HUES64 (cell line): ENCODE measurements around the gene VIT.
"Not testable (repeated sequence)": the region's sequence is repeated elsewhere in the genome, so short reads cannot be mapped to it uniquely, and the experiment has no call there.

Experiments
- H3K27ac ChIP-seq: 2 replicates; pipeline ENCODE4 v1.7.0; 2013; ENCODE audit warnings: low read depth, low read length, inconsistent platforms
- H3K27me3 ChIP-seq: 2 replicates; pipeline ENCODE4 v1.6.1; 2013; ENCODE audit warnings: mild to moderate bottlenecking, low read length; ENCODE audit not compliant: insufficient read depth
- H3K36me3 ChIP-seq: 2 replicates; pipeline ENCODE4 v1.6.1; 2013; ENCODE audit warnings: mild to moderate bottlenecking, low read length; ENCODE audit not compliant: insufficient read depth
- H3K4me1 ChIP-seq: 2 replicates; pipeline ENCODE4 v1.6.1; 2013; ENCODE audit warnings: mild to moderate bottlenecking, low read length, moderate library complexity; ENCODE audit not compliant: insufficient read depth
- H3K4me3 ChIP-seq: 2 replicates; pipeline ENCODE4 v1.5.1; 2013; ENCODE audit warnings: mild to moderate bottlenecking, low read length, moderate library complexity
- H3K9ac ChIP-seq: 2 replicates; pipeline ENCODE4 v1.6.1; 2013; ENCODE audit warnings: mild to moderate bottlenecking, low read depth, low read length
- H3K9me3 ChIP-seq: 2 replicates; pipeline ENCODE4 v1.6.1; 2013; ENCODE audit warnings: low read depth, low read length; ENCODE audit not compliant: insufficient read depth
- WGBS: fragments of 150-250, 120-280 bp; methylation state at CpG from one replicate; pipeline ENCODE4 v1.1.7; 2013; ENCODE audit warnings: missing lambda C conversion rate; 5-methylcytosine and 5-hydroxymethylcytosine counted together

The VIT gene

DNA sequence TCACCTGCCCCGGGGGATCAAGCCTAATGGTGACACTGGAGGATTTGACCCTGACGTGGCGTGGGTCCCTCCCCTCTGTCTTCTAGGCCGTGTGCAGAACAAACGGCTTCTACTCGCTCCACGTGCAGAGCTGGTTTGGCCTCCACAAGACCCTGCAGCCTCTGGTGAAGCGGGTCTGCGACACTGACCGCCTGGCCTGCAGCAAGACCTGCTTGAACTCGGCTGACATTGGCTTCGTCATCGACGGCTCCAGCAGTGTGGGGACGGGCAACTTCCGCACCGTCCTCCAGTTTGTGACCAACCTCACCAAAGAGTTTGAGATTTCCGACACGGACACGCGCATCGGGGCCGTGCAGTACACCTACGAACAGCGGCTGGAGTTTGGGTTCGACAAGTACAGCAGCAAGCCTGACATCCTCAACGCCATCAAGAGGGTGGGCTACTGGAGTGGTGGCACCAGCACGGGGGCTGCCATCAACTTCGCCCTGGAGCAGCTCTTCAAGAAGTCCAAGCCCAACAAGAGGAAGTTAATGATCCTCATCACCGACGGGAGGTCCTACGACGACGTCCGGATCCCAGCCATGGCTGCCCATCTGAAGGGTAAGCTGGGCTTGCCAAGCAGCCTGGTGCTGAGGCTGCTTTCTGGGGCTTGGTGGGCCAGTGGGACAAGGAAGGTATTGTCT, 112.0 kb downstream of the VIT start:
- H3K4me1 ChIP-seq: no peaks in the 10 kb centered on the region
- H3K9me3 ChIP-seq: no peaks in the 10 kb centered on the region
- no peak overlapping the region for H3K4me3 ChIP-seq
- H3K36me3 ChIP-seq: no peaks in the 10 kb centered on the region
- H3K27ac ChIP-seq: no peak overlapping the region
- no peak overlapping the region for H3K9ac ChIP-seq
- H3K27me3 ChIP-seq: no peaks in the 10 kb centered on the region
- 97% methylated on average over 35 of the region's 35 CpGs for WGBS

GRCh38 chr2:36809069-36809445, 112.5 kb downstream of the VIT start:
- H3K4me3 ChIP-seq: no peak overlapping the region
- 93% methylated on average over 3 of the region's 3 CpGs for WGBS

GRCh38 chr2:36811071-36811470, 114.6 kb downstream of the VIT start:
- H3K27ac ChIP-seq: no peak overlapping the region
- 94% methylated on average over 5 of the region's 5 CpGs for WGBS
- no peaks in the 10 kb centered on the region for H3K4me1 ChIP-seq
- no peaks in the 10 kb centered on the region for H3K27me3 ChIP-seq
- no peak overlapping the region for H3K9ac ChIP-seq
- H3K36me3 ChIP-seq: no peaks in the 10 kb centered on the region
- no peak overlapping the region for H3K4me3 ChIP-seq
- H3K9me3 ChIP-seq: no peaks in the 10 kb centered on the region

More at GRCh38 chr2:36809069-36809445, 112.5 kb downstream of the VIT start:
- no peak overlapping the region for H3K27ac ChIP-seq
- H3K9ac ChIP-seq: no peak overlapping the region
- H3K27me3 ChIP-seq: no peaks in the 10 kb centered on the region
- no peaks in the 10 kb centered on the region for H3K9me3 ChIP-seq
- no peaks in the 10 kb centered on the region for H3K4me1 ChIP-seq
- H3K36me3 ChIP-seq: no peaks in the 10 kb centered on the region

- Histone ChIP-seq H3K4me3 (no peak overlapping the region), H3K9me3 (no peaks in the 10 kb centered on the region), H3K27me3 (no peaks in the 10 kb centered on the region), H3K4me1 (no peaks in the 10 kb centered on the region), H3K36me3 (no peaks in the 10 kb centered on the region), H3K27ac (no peak overlapping the region), H3K9ac (no peak overlapping the region)
- 66% methylated on average over 6 of the region's 6 CpGs for WGBS
These were observed 115.7 kb downstream of the VIT start for GRCh38 chr2:36812196-36812595.

DNA sequence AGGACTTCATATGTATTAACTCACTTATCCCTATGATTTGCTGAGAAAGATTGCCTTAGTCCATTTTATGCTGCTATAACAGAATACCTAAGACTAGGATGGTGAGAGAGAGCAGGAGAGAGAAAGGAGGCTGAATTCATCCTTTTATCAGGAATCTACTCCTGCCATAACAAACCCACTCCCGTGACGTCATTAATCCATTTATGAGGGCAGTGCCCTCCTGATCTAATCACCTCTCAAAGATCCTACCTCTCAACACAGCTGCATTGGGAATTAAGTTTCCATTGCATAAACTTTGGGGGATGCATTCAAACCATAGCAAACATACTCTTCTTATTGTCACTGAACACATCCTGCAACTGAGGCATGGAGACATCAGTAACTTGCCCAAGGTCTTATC, 122.0 kb downstream of the VIT start:
- no peaks in the 10 kb centered on the region; the same call in 1 of the 2 replicates for H3K4me1 ChIP-seq
- no peaks in the 10 kb centered on the region for H3K36me3 ChIP-seq
- no peak overlapping the region for H3K27ac ChIP-seq
- no peaks in the 10 kb centered on the region for H3K27me3 ChIP-seq
- 92% methylated on average over 2 of the region's 2 CpGs for WGBS
- H3K9me3 ChIP-seq: no peaks in the 10 kb centered on the region
- H3K4me3 ChIP-seq: no peak overlapping the region
- H3K9ac ChIP-seq: no peak overlapping the region

DNA sequence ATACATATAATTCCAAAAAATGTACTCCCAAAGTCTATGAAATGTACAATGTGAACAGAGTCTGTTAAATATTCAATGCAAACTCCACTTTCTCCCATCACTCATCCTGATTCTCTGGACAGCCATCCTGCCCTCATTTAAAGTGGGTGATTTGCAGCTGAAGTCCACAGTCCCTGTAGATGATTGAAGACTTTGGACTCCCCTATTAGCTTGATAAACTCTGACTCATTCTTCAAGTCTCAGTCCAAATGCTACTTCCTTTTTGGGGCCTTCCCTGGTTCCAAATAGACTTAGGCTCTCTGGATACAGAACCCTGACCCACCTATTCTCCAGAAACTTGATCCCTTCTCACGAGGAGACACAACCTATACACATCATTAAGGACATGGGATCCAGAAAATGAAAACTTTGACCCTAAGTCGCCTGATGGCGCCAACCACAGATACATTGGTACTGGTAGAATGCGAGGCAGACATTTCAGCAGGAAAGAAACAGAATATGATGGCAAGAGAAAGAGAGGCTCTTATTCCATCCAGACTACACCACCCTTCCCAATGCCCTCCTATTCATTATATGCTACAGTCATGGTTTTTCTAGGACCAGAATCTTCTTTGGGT, 122.7 kb downstream of the VIT start:
- H3K9ac ChIP-seq: no peak overlapping the region
- no peaks in the 10 kb centered on the region for H3K36me3 ChIP-seq
- peaks cover 4% of the 10 kb centered on the region for H3K4me1 ChIP-seq
- no peaks in the 10 kb centered on the region for H3K9me3 ChIP-seq
- H3K4me3 ChIP-seq: no peak overlapping the region
- no peaks in the 10 kb centered on the region for H3K27me3 ChIP-seq
- WGBS: 95% methylated on average over 4 of the region's 4 CpGs
- no peak overlapping the region for H3K27ac ChIP-seq

- Histone ChIP-seq H3K9me3 (no peaks in the 10 kb centered on the region), H3K27ac (no peak overlapping the region), H3K4me1 (peaks cover 7% of the 10 kb centered on the region), H3K4me3 (no peak overlapping the region), H3K36me3 (no peaks in the 10 kb centered on the region), H3K9ac (no peak overlapping the region), H3K27me3 (no peaks in the 10 kb centered on the region)
- 94% methylated on average over 6 of the region's 7 CpGs for WGBS
These were observed 124.6 kb downstream of the VIT start for GRCh38 chr2:36820942-36821605.

DNA sequence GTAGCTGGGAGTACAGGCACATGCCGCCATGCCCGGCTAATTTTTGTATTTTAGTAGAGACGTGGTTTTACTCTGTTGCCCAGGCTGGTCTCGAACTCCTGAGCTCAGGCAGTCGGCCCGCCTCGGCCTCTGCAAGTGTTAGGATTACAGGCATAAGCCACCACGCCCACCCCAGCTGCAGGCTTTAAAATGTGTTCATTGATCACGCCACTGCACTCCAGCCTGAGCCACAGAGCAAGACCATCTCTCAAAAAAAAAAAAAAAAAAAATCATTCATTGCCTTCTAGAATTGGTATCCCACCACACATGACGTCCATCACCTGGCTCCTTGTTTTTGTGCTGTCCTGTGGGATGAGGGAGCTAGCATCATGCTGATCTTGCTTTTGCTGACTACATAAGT, 127.4 kb downstream of the VIT start:
- no peak overlapping the region; the same call in 1 of the 2 replicates for H3K4me3 ChIP-seq
- no peaks in the 10 kb centered on the region for H3K27me3 ChIP-seq
- peaks cover 7% of the 10 kb centered on the region for H3K4me1 ChIP-seq
- no peaks in the 10 kb centered on the region for H3K9me3 ChIP-seq
- H3K36me3 ChIP-seq: no peaks in the 10 kb centered on the region
- no peak overlapping the region; the same call in 1 of the 2 replicates for H3K27ac ChIP-seq
- 92% methylated on average over 10 of the region's 10 CpGs for WGBS
- H3K9ac ChIP-seq: no peak overlapping the region

DNA sequence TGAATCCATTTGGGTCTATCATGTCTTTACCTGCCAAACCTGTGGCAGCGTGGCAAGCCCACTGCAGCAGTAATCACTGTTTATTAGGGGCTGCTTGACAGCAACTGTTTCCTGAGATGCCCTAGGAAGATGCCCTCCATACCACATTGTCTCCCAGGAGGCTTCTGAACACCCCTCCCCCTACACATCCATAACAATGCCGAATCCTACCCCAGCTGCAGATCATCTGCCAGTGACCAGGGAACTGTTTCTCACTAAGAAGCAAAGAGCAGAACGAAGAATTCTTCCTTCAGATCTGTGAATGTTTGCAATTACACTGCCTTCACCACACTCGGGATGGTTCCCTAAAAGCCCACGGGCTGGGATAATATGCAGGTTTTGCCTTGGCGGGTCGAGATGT, 127.8 kb downstream of the VIT start:
- Histone ChIP-seq H3K27me3 (no peaks in the 10 kb centered on the region), H3K9ac (0 out of 2 replicates have a peak overlapping the region, but pooled peaks have one; percentile 13), H3K4me3 (no peak overlapping the region; the same call in 1 of the 2 replicates), H3K27ac (peak overlapping the region; percentile 65; the same call in 1 of the 2 replicates), H3K4me1 (peaks cover 7% of the 10 kb centered on the region), H3K36me3 (no peaks in the 10 kb centered on the region), H3K9me3 (no peaks in the 10 kb centered on the region)
- WGBS: 59% methylated on average over 7 of the region's 7 CpGs

- H3K9me3 ChIP-seq, H3K4me3 ChIP-seq, H3K4me1 ChIP-seq, H3K36me3 ChIP-seq, H3K27me3 ChIP-seq: not testable (repeated sequence)
- Histone ChIP-seq H3K27ac (peak overlapping the region; percentile 65; the same call in 1 of the 2 replicates), H3K9ac (0 out of 2 replicates have a peak overlapping the region, but pooled peaks have one; percentile 13)
- WGBS: 91% methylated on average over 2 of the region's 2 CpGs
These were observed 128.2 kb downstream of the VIT start for GRCh38 chr2:36824683-36825082.

- no peak overlapping the region for H3K9ac ChIP-seq
- H3K27me3 ChIP-seq: no peaks in the 10 kb centered on the region
- H3K9me3 ChIP-seq: no peaks in the 10 kb centered on the region
- H3K36me3 ChIP-seq: no peaks in the 10 kb centered on the region
- H3K4me3 ChIP-seq: no peak overlapping the region
- no peak overlapping the region for H3K27ac ChIP-seq
- peaks cover 21% of the 10 kb centered on the region for H3K4me1 ChIP-seq
- 86% methylated on average over 1 of the region's 1 CpG for WGBS
These were observed 134.7 kb downstream of the VIT start for GRCh38 chr2:36831185-36831584.
